Prostate gland (tissue), 2 donors: Measurements from ENCODE around the gene RIMBP2.

ENCODE experiments used
- POLR2A ChIP-seq: fragments of 450-650 bp; IDR thresholded peaks from one replicate; pipeline ENCODE4 v1.6.1; 2016; ENCODE audit warnings: antibody characterized with exemption, mild to moderate bottlenecking
- POLR2AphosphoS5 ChIP-seq: sonication (generic); formaldehyde crosslinking; IDR thresholded peaks from one replicate; pipeline ENCODE4 v1.6.1; 2017; ENCODE audit warnings: antibody characterized with exemption
- TF ChIP-seq, protein P1 (sequence below), 4 experiments: fragments of 200-600 bp in 2 of 4; fragments of 450-650 bp in 2 of 4; sonication (generic) in 2 of 4; IDR thresholded peaks; 1 replicate in 3 of 4; 2 replicates in 1 of 4; pipeline ENCODE4 v1.5.1; 2016 to 2019; ENCODE audit warnings: antibody characterized with exemption in 4 of 4, mild to moderate bottlenecking in 2 of 4, moderate library complexity in 2 of 4

DNA sequence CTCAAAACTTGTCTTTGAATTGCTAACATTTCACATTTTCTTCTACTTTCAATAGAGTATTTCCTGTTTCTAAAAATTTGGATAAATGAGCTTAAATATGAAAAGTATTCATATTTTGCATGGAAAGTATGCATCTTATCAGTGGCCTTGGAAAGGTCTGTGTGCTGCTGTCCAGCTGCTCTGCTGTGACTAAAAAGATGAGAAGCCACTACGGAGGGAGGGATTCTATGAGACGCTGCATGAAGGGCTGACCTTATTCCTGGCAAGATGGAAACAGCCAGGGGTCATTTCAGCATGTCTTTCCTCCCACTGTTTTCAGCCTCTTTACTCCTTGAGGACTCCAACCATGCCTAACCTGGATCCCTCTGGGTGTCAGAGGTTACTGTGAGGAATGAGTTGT is 365.4 kb downstream of the RIMBP2 start:
- TF ChIP-seq, protein P1, sequence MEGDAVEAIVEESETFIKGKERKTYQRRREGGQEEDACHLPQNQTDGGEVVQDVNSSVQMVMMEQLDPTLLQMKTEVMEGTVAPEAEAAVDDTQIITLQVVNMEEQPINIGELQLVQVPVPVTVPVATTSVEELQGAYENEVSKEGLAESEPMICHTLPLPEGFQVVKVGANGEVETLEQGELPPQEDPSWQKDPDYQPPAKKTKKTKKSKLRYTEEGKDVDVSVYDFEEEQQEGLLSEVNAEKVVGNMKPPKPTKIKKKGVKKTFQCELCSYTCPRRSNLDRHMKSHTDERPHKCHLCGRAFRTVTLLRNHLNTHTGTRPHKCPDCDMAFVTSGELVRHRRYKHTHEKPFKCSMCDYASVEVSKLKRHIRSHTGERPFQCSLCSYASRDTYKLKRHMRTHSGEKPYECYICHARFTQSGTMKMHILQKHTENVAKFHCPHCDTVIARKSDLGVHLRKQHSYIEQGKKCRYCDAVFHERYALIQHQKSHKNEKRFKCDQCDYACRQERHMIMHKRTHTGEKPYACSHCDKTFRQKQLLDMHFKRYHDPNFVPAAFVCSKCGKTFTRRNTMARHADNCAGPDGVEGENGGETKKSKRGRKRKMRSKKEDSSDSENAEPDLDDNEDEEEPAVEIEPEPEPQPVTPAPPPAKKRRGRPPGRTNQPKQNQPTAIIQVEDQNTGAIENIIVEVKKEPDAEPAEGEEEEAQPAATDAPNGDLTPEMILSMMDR (IDR thresholded peaks at IDR 0.05), result no peak
- TF ChIP-seq POLR2A (no peak), POLR2AphosphoS5 (no peak)
